K562 treated with DMSO at 1 percent for 4 hours (cell line): ENCODE data around the gene FXYD3. TPM values are rescaled to one million over a fixed set of nuclear protein-coding genes. Genes with fewer than 3 reads are reported as not detected.

Experiments
- total RNA-seq: library from RNA; unstranded; fragments of 300-600 nt; gene quantifications from 2 replicates; pipeline ENCODE4 v1.2.3, GENCODE V29; 2022; ENCODE audit not compliant: insufficient read depth

FXYD3 gene, protein sequence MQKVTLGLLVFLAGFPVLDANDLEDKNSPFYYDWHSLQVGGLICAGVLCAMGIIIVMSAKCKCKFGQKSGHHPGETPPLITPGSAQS
- total RNA-seq, result not detected in 2 replicates

DNA sequence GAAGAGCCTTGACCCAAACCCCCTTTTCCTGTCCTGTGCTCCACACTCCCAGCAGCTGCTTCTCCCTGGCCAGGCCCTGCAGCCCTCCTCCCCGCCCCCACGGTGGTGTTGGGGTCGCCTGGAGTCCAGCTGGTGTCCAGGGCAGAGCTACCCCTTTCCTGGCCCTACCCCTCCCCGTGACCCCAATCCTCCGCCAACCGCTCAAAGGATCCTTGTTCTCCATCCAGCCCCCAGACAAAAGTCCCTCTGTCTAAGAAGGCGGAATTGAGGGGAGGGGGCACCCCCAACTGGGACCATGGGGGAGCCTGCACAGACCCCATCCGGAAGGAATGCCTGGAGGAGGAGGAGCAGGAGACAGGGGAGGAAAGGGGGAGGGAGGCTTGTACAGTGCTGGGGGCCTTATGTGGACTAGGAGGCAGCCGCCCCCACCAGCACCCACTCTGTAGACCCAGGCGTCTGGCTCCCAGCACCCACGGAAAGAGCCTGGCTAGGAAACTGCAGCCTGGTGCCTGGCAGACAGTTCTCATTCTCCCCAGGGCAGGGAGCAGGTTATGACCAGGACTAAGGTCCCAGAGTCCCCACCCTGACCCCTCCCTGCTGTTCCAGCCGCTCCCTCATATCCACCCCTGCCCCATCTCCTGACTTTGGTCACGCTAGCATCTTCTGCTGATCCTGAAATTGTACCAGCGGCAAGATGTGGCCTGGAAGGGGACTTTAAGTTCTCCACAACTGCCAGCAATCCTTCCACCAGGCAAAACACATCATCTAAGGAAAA is at the start of gene FXYD3:
Gene FXYD3 (plus strand): TSS at position 647 of the 775 bp plus-strand sequence. CDS start 3,554 bp downstream, outside the sequence.

DNA sequence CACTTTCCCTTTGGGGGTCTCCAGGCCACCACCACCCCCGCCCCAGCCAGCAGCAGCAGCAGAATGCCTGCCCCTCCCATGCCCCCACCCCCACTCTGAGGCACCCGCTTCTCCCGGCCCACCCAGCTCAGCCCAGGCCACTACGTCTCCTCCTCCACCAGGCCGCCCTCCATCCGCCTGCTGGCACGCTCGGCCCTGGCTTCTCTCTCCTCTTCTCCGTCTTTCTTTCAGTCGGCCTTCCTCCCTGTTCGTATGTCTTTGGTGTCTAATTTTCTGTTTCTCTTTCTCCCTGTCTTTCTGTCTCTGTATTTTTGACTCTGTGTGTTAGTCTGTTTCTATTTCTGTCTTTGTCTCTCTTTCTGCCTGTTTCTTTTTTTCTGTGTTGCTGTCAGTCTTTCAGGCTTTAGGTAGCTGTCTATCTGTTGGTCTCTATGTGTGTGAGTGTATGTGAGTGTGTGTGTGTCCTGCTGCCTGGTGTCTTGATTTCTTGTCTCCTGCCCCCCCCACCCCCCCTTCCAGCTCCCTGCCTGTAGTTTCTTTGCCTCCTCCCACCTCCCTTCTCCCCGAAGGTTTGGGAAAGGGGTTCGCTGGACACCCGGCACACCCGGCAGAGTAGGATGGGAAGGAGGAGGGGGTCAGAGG is 19.1 kb downstream of the FXYD3 start, which contains the start of gene LGI4:
Gene LGI4 (minus strand): TSS at position 459 of the 642 bp plus-strand sequence. CDS start 379 bp downstream, at position 80.

DNA sequence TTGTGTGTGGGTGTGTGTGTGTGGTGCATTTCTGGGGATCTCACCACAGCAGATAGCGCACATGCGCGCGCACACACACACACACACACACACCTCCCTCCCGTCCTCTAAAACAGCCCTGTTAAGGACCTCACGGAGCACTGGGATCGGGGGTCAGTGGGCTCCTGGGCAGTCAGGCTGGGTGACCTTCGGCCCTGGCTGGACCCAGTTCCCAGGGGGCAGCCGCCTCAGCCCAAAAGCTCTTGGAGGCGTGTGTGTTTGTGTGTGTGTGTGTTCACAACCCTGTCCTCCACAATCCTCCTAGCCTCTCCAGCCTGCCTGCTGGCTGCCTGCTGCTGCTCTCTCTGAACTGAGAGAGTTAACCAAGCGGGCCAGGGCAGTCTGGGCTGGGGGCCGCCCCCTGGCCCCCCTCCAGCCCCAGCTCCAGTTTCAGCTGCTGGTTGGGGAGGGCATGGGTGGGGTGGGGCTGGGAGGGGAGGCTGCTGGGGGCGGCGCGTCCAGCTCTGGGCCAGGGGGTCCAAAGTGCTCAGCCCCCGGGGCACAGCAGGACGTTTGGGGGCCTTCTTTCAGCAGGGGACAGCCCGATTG is 22.8 kb downstream of the FXYD3 start, which contains the start of gene FXYD1:
Gene FXYD1 (plus strand): TSS at position 520 of the 588 bp plus-strand sequence. CDS start 1,256 bp downstream, outside the sequence.

GRCh38 chr19:35143231-35143715 is 27.6 kb downstream of the FXYD3 start, which contains the start of gene FXYD7:
FXYD7 (plus strand) TSS chr19:35143255; CDS start chr19:35143334, 79 bp downstream.

GRCh38 chr19:35154525-35155406 is 39.1 kb downstream of the FXYD3 start, which contains the start of gene FXYD5:
FXYD5 (plus strand) TSS chr19:35154735; CDS start chr19:35155551, 816 bp downstream.

Other genes with a start within 250 kb of the FXYD3 start
- gene ZNF30, start 188.9 kb upstream of the FXYD3 start, total RNA-seq, result 8.5 and 17.1 TPM in 2 replicates
- gene ZNF792, start 151.6 kb upstream of the FXYD3 start, total RNA-seq, result 2.9 and 3.1 TPM in 2 replicates
- gene GRAMD1A, start 115.5 kb upstream of the FXYD3 start, total RNA-seq, result 71.0 and 92.8 TPM in 2 replicates
- 4.4 and 5.1 TPM in 2 replicates for gene SCN1B, start 85.4 kb upstream of the FXYD3 start, total RNA-seq
- gene HPN, start 74.1 kb upstream of the FXYD3 start, total RNA-seq, result 2.3 and 3.3 TPM in 2 replicates
- 0.47 and 2.3 TPM in 2 replicates for gene LGI4, start 19.2 kb downstream of the FXYD3 start, total RNA-seq
- not detected in 2 replicates for gene FXYD1, start 23.0 kb downstream of the FXYD3 start, total RNA-seq
- 2.7 TPM in 1 of 2 replicates, not detected in the other for gene FXYD7, start 27.4 kb downstream of the FXYD3 start, total RNA-seq
- gene FXYD5, start 38.9 kb downstream of the FXYD3 start, total RNA-seq, result 333 and 372 TPM in 2 replicates
- gene FAM187B, start 112.9 kb downstream of the FXYD3 start, total RNA-seq, result not detected in 2 replicates
- gene LSR, start 133.2 kb downstream of the FXYD3 start, total RNA-seq, result 53.8 and 59.3 TPM in 2 replicates
- 172 and 187 TPM in 2 replicates for gene USF2, start 153.1 kb downstream of the FXYD3 start, total RNA-seq
- 3.5 and 5.3 TPM in 2 replicates for gene HAMP, start 166.7 kb downstream of the FXYD3 start, total RNA-seq
- 0.54 and 1.9 TPM in 2 replicates for gene MAG, start 176.3 kb downstream of the FXYD3 start, total RNA-seq
- 5.8 and 9.1 TPM in 2 replicates for gene CD22, start 213.4 kb downstream of the FXYD3 start, total RNA-seq
- not detected in 2 replicates for gene FFAR1, start 232.1 kb downstream of the FXYD3 start, total RNA-seq
- gene FFAR3, start 242.6 kb downstream of the FXYD3 start, total RNA-seq, result not detected in 2 replicates